HepG2 (cell line): ENCODE results near the gene ARHGEF38. TPM values are rescaled to one million over a fixed set of nuclear protein-coding genes. Genes with fewer than 3 reads are reported as not detected.

Source experiments
- ATAC-seq: fragments of 200-7000 bp; cut with Tn5 transposase; 3 replicates; pipeline ENCODE4 v1.9.1; 2020; ENCODE audit warnings: mild to moderate bottlenecking, moderate library complexity
- BruUV-seq: library from RNA; stranded (reverse); fragments of 400-500 nt; replicated peaks from 2 replicates; lab custom pipeline; 2021; lab: Mats Ljungman, UMichigan
- CTCF ChIA-PET: fragments of 300-600 bp; formaldehyde crosslinking; extraction: SDS; loops from one replicate; lab custom pipeline; 2021; ENCODE audit warnings: low total read pairs, inconsistent platforms, low intra/inter-chr PET ratio; lab: Yijun Ruan, JAX
- POLR2A ChIA-PET: fragments of 350-600 bp; sonication (Branson Sonifier 250); formaldehyde crosslinking; loops from one replicate; lab custom pipeline; 2020; ENCODE audit warnings: antibody characterized with exemption, inconsistent platforms; lab: Yijun Ruan, JAX
- DNase-seq: peaks from one replicate; pipeline ENCODE4 v3.0.0-alpha.2; 2015; ENCODE audit warnings: low spot score
- FAIRE-seq: peaks from 3 replicates; lab custom pipeline; 2011; peaks lifted over from hg19 to GRCh38; lab: Jason Lieb, UNC
- H2AFZ ChIP-seq: one replicate; pipeline ENCODE4 v1.6.1; 2011; ENCODE audit warnings: low read length, inconsistent platforms
- H3K27ac ChIP-seq: fragments of 300-600 bp; 3 replicates; pipeline ENCODE4 v1.8.0; 2011; ENCODE audit warnings: mixed run types, mild to moderate bottlenecking, mixed read lengths, low read length, inconsistent platforms; ENCODE audit not compliant: insufficient read depth; ENCODE audit errors: extremely low read length
- H3K27me3 ChIP-seq, 2 experiments: fragments of 200-600 bp in 1 of 2; 2 replicates in 1 of 2; 3 replicates in 1 of 2; pipeline versions ENCODE4 v1.6.0 to v1.8.0; 2011; ENCODE audit warnings: low read length in 2 of 2, mild to moderate bottlenecking in 2 of 2, moderate library complexity in 2 of 2, inconsistent platforms in 1 of 2; ENCODE audit not compliant: insufficient read depth in 2 of 2, control insufficient read depth in 1 of 2
- H3K36me3 ChIP-seq, 2 experiments: fragments of 200-600 bp in 1 of 2; replicated peaks in 1 of 2; 2 replicates in 1 of 2; 3 replicates in 1 of 2; pipeline versions ENCODE4 v1.5.1 to v1.8.0; 2011; ENCODE audit warnings: low read length in 2 of 2, inconsistent platforms in 1 of 2; ENCODE audit not compliant: insufficient read depth in 2 of 2, control insufficient read depth in 1 of 2
- H3K4me1 ChIP-seq: 2 replicates; pipeline ENCODE4 v1.5.1; 2012; ENCODE audit warnings: low read length, inconsistent platforms; ENCODE audit not compliant: insufficient read depth
- H3K4me2 ChIP-seq: 2 replicates; pipeline ENCODE4 v1.6.0; 2011; ENCODE audit warnings: low read depth, low read length, inconsistent platforms
- H3K4me3 ChIP-seq, 3 experiments: fragments of 200-600 bp in 1 of 3; sonication (generic), shearing (Covaris generic) in 1 of 3; replicated peaks in 1 of 3; 2 replicates each; pipeline ENCODE4 v1.5.1; 2011 to 2016; ENCODE audit warnings: low read length in 3 of 3, inconsistent platforms in 2 of 3, low read depth in 2 of 3, mild to moderate bottlenecking in 2 of 3, control low read depth in 1 of 3, mixed read lengths in 1 of 3; ENCODE audit not compliant: insufficient read depth in 1 of 3
- H3K79me2 ChIP-seq: one replicate; pipeline ENCODE4 v1.6.1; 2011; ENCODE audit warnings: low read length, inconsistent platforms; ENCODE audit not compliant: insufficient read depth
- H3K9ac ChIP-seq: 2 replicates; pipeline ENCODE4 v1.6.0; 2011; ENCODE audit warnings: mild to moderate bottlenecking, low read depth, low read length, inconsistent platforms; ENCODE audit not compliant: insufficient read depth
- H3K9me3 ChIP-seq: 2 replicates; pipeline ENCODE4 v1.5.1; 2012; ENCODE audit warnings: mild to moderate bottlenecking, low read length
- H4K20me1 ChIP-seq: 2 replicates; pipeline ENCODE4 v1.6.0; 2011; ENCODE audit warnings: inconsistent platforms, mild to moderate bottlenecking, low read length, moderate library complexity; ENCODE audit not compliant: insufficient read depth
- AGO1 ChIP-seq: fragments of 200-400 bp; formaldehyde crosslinking; IDR thresholded peaks from 2 replicates; pipeline ENCODE4 v1.6.1; 2017; ENCODE audit warnings: mild to moderate bottlenecking, low read depth, low read length, moderate library complexity; ENCODE audit not compliant: poor library complexity, severe bottlenecking
- ELK4 ChIP-seq: sonication (generic); formaldehyde crosslinking; IDR thresholded peaks from 2 replicates; pipeline ENCODE4 v1.9.0; 2021; ENCODE audit warnings: missing genetic modification reagents, borderline replicate concordance
- FOXM1 ChIP-seq: sonication (generic); formaldehyde crosslinking; IDR thresholded peaks from 2 replicates; pipeline ENCODE4 v1.5.0; 2020; ENCODE audit warnings: missing genetic modification reagents
- HMG20A ChIP-seq: IDR thresholded peaks from 2 replicates; pipeline ENCODE4 v1.6.1; 2016; ENCODE audit warnings: borderline replicate concordance
- KAT7 ChIP-seq: IDR thresholded peaks from 2 replicates; pipeline ENCODE4 v1.6.1; 2018; ENCODE audit warnings: borderline replicate concordance, missing compliant biosample characterization
- NR0B2 ChIP-seq: sonication (generic); formaldehyde crosslinking; IDR thresholded peaks from 2 replicates; pipeline ENCODE4 v1.4.0; 2020; ENCODE audit warnings: mild to moderate bottlenecking, missing genetic modification reagents
- PPARG ChIP-seq: conservative IDR thresholded peaks from 2 replicates; pipeline ENCODE4 v1.6.1; 2016; ENCODE audit warnings: missing biosample characterization, missing genetic modification reagents
- SNAPC4 ChIP-seq: sonication (generic); formaldehyde crosslinking; IDR thresholded peaks from 2 replicates; pipeline ENCODE4 v1.4.0; 2020; ENCODE audit warnings: mild to moderate bottlenecking, missing genetic modification reagents
- TCF7 ChIP-seq: sonication (generic); IDR thresholded peaks from 2 replicates; pipeline ENCODE4 v1.6.1; 2016; ENCODE audit warnings: antibody characterized with exemption, low read depth
- ZFP1 ChIP-seq: IDR thresholded peaks from 2 replicates; pipeline ENCODE4 v1.6.1; 2016
- ZNF512 ChIP-seq: sonication (generic); formaldehyde crosslinking; IDR thresholded peaks from 2 replicates; pipeline ENCODE4 v1.4.0; 2020; ENCODE audit warnings: mild to moderate bottlenecking, missing genetic modification reagents
- ZNF549 ChIP-seq: sonication (generic); formaldehyde crosslinking; IDR thresholded peaks from 2 replicates; pipeline ENCODE4 v1.5.0; 2020; ENCODE audit warnings: missing genetic modification reagents
- ZNF777 ChIP-seq: sonication (generic); formaldehyde crosslinking; IDR thresholded peaks from 2 replicates; pipeline ENCODE4 v1.4.0; 2020; ENCODE audit warnings: missing genetic modification reagents
- WGBS: methylation state at CpG from one replicate; pipeline ENCODE4 v1.1.6; 2017; ENCODE audit warnings: low lambda C conversion rate; 5-methylcytosine and 5-hydroxymethylcytosine counted together
- in situ Hi-C: cut with HindIII; loops from 2 replicates; pipeline ENCODE4 v1.10.0; 2017; ENCODE audit warnings: low pct_unique_long_range_greater_than_20kb; ENCODE audit not compliant: extremely low pct_ligation_motif_present
- intact Hi-C: fragments of 100-400 bp; cut with micrococcal nuclease; formaldehyde crosslinking; loops from one replicate; pipeline ENCODE4 v1.10.0; 2022; ENCODE audit not compliant: unreplicated experiment
- polyA plus RNA-seq, 8 experiments: library from polyadenylated mRNA; depleted of rRNA in 3 of 8; stranded (reverse) in 7 of 8; unstranded in 1 of 8; fragments of >200 nt; fragmentation: Illumina TruSeq in 4 of 8; extraction: Trizol in 4 of 8; gene quantifications; 2 replicates each; pipeline versions ENCODE4 v1.2.1 to v1.2.3, GENCODE V29; 2011 to 2016; ENCODE audit warnings: low read depth in 4 of 8, missing spikeins in 1 of 8, mixed read lengths in 1 of 8; ENCODE audit not compliant: insufficient read depth in 1 of 8
- total RNA-seq, 5 experiments: library from RNA; depleted of rRNA; stranded (reverse); fragments of >200 nt; fragmentation: Illumina TruSeq; extraction: Trizol; gene quantifications; 2 replicates each; pipeline ENCODE4 v1.2.3, GENCODE V29; 2016; ENCODE audit warnings: low read depth in 1 of 5

Gene ARHGEF38
- total and polyA plus RNA-seq, 2 of the 13 experiments (the other 11 are each of a cell fraction or from before 2014, with no cell fraction given) = not detected

GRCh38 chr4:105644257-105644656 is 91.8 kb downstream of the ARHGEF38 start:
- FAIRE-seq = no peak
- CTCF ChIA-PET = no interaction called here
- TF ChIP-seq PPARG = no peak
- TF ChIP-seq ZNF512 (CRISPR knock-in tag) = no peak
- TF ChIP-seq FOXM1 (CRISPR knock-in tag) = no peak
- no peak for TF ChIP-seq NR0B2
- TF ChIP-seq ZFP1 (CRISPR knock-in tag) = no peak
- no peak for TF ChIP-seq AGO1
- no peak for TF ChIP-seq SNAPC4
- no peak for TF ChIP-seq KAT7 (CRISPR knock-in tag)
- TF ChIP-seq ZNF777 = no peak
- TF ChIP-seq HMG20A (CRISPR knock-in tag) = no peak
- TF ChIP-seq ZNF549 (CRISPR knock-in tag) = no peak
- TF ChIP-seq TCF7 = no peak
- no peak for TF ChIP-seq ELK4
- H3K27me3 ChIP-seq = no peaks in the 10 kb centered on the region
- H4K20me1 ChIP-seq = no peaks in the 10 kb centered on the region
- in situ Hi-C loops (no loop called here), intact Hi-C loops (no loop called here)
- H3K79me2 ChIP-seq = no peaks in the 10 kb centered on the region
- no peak overlapping the region for H3K4me2 ChIP-seq
- no peaks in the 10 kb centered on the region for H3K4me1 ChIP-seq
- no peak overlapping the region for H2AFZ ChIP-seq
- ATAC-seq = no peak
- no peak overlapping the region for H3K9ac ChIP-seq
- DNase-seq = no peak
- no peaks in the 10 kb centered on the region for H3K9me3 ChIP-seq
- no TSS peak for BruUV-seq
- POLR2A ChIA-PET = no interaction called here
- no peak overlapping the region for H3K27ac ChIP-seq
- H3K4me3 ChIP-seq = no peak overlapping the region
- 0% methylated on average over 2 of the region's 2 CpGs for WGBS
- no peaks in the 10 kb centered on the region for H3K36me3 ChIP-seq
